ENCODE results near the gene OXCT2.
"Not testable (repeated sequence)": the region's sequence is repeated elsewhere in the genome, so short reads cannot be mapped to it uniquely, and the experiment has no call there.

Gene OXCT2

GRCh38 chr1:39787108-39787375, 15.9 kb upstream of the OXCT2 start:
- DNase-seq = not testable (repeated sequence)

DNA sequence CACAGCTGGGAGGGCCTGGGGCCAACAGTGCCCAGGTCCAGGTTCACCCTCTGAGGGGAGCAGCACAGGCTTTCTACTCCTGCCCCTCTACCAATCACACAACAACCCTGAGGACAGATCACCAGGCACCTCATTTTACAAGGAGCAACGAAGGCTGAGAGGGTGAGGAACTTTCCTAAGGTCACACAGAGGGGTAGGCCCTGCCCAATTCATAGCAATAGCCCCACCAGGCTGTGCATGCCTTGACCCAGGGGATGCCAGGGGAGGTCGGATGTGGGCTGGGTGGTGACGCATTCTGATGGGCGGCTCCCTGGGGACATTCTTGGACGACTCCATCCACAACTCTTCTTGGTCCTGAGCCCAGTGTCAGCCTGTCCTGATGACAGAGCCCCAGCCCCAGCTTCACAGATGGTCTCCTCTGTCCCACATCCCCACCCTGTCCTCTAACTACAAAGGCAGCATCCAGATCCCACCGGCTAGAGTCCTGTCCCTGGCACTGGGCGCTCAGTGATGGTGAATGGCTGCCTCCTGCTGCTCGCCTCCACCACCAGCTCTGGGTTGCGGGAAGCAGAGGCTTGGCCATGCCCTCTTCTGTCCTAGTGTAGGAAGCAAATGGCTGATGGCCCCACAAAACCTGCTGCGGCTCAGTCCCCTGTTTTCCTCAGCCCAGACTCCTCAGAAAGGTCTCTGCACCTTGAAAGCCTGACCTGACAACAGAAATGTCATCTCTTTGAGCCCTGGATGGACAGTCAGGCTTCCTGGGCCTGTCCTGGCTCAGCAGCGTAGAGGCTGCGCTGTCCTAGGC, 15.4 kb upstream of the OXCT2 start:
- DNase-seq = not testable (repeated sequence)

DNA sequence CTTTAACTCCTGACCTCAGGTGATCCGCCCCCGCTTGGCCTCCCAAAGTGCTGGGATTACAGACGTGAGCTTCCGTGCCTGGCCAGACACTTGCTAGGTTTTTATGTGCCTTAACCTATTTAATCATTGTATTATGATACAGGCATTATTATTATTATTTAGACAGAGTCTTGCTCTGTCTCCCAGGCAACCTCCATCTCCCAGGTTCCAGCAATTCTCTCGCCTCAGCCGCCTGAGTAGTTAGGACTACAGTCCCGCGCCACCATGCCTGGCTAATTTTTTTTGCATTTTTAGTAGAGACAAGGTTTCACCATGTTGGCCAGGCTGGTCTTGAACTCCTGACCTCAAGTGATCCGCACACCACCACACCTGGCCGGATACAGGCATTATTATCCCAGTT, 11.5 kb upstream of the OXCT2 start:
- DNase-seq = not testable (repeated sequence)

DNA sequence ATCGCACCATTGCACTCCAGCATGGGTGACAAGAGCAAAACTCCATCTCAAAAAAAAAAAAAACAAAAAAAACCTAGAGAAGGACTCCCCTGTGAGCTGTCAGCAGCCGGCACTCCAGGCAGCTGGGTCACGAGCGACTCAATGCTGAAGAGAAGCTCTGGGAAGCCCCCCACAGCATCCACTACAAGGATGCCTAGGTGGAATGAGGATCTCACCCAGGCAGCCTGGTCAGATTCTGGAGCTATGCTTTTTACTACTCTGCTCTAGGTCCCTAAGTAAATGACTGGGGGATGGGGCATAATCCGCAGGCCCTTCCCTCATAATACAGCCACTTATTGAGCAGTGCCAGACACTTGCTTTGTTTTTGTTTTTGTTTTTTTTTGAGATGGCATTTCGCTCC, 11.0 kb upstream of the OXCT2 start:
- no peak for DNase-seq

DNA sequence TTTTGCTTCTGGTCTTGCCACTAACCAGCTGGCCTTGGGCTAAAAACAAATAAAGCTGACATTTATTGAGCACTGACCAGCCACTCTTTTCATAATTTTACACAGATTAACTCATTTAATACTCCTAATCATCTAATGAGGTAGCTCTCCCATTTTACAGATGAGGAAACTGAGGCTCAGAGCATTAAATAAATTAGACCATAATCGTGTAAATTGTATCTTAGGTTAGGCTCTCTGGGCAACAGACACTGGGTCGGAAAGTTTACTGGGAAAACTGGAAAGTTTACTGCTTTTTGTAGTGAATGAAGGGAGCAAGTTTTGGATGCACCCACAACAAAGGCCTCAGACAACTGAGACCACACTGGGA, 10.2 kb upstream of the OXCT2 start:
- DNase-seq = no peak

GRCh38 chr1:39779821-39780220, 8.7 kb upstream of the OXCT2 start:
- no peak for DNase-seq

DNA sequence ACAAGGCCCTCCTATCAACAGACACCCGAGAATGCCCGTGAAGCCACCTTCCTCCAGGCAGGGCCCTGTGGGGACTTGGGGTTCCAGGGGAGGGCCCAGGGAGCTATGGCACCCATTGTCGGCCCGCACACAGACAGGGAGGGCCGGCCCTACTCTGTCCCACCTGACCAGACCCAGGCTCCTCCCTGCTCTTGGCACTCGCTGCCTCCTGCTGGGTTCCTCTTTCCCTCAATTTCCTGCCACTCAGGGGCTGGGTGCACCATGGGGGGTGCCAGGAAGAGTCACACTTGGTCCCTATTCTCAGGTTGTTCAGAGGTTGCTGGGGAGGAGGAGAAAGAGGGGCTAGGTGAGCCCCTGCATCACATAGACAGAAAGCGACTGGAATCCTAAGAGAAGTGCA, 8.0 kb upstream of the OXCT2 start:
- no peak for DNase-seq

GRCh38 chr1:39778463-39779099, 7.4 kb upstream of the OXCT2 start:
- not testable (repeated sequence) for DNase-seq

GRCh38 chr1:39777896-39778295, 6.7 kb upstream of the OXCT2 start:
- not testable (repeated sequence) for DNase-seq

- DNase-seq = no peak
Measured at GRCh38 chr1:39777306-39777705, 6.2 kb upstream of the OXCT2 start.

DNA sequence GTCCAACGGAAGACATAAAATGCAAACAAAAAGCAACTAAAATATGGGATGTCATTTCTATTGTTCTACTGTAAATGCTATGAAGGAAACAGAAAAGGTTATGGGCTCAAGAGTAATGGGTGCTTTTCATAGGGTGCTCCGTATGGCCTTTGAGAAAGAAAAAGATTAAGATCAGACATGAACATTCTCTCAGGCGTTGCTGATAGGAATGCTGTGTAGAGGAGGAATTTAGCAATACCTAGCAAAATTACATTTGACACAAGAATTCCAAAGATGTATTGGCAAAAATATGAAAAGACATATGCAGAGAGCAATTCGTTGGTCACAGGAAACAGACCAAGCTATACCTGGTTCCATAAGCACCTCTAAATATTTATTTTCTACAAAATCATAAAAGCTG, 5.7 kb upstream of the OXCT2 start:
- DNase-seq = no peak

- no peak for DNase-seq
Measured at GRCh38 chr1:39776400-39776713, 5.2 kb upstream of the OXCT2 start.

GRCh38 chr1:39775676-39776399, 4.7 kb upstream of the OXCT2 start:
- not testable (repeated sequence) for DNase-seq

DNA sequence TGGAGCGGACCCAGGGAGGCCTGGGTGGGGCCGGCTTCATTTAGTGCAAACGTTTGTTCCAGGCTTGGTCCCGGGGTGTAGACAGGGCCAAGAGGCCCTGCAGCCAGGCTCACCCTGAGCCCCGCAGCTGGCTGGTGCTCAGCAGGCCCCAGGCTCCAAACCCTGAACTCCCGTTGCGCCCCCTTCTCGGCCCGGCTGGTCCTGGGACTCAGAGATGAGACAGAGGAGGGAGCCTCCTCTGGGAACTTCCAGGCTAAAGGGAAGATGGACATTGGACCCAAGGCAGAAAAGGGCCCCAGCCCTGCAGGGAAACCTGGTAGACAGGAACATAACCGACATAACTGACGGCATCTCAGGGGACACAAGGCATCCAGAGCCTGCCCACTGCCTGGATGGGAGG, 4.0 kb upstream of the OXCT2 start:
- not testable (repeated sequence) for DNase-seq

DNA sequence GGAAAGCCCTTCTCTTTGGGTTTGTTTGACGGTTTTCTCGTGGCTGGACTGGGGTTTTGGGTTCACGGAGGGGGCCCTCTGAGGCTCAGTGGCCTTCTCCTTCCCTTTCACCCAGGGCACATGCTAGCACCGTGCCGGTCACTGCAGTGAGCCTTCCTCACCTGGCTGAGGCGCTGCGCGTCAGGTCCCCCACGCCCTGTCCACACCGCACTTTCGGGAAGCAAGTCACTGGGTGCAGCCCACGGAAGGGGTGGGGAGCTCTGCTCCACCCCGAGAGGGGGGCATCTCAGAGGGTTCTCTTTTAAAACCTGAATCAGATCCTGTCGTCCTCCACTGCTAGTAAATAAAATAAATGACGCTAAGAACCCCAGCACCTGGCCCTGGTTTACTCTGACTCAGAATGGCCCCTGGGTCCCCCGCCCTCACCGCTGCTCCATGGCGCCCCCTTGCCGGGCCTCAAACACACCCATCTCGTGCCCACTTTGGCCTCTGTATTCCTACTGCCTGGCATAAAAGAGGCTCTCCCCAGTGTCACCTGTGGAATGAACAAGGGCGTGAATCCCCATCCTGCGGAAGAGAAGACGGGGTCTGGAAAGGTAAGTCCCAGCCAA, 2.3 kb upstream of the OXCT2 start:
- DNase-seq = not testable (repeated sequence)

GRCh38 chr1:39770100-39771021, 787 bp downstream of the OXCT2 start:
- DNase-seq = not testable (repeated sequence)

DNA sequence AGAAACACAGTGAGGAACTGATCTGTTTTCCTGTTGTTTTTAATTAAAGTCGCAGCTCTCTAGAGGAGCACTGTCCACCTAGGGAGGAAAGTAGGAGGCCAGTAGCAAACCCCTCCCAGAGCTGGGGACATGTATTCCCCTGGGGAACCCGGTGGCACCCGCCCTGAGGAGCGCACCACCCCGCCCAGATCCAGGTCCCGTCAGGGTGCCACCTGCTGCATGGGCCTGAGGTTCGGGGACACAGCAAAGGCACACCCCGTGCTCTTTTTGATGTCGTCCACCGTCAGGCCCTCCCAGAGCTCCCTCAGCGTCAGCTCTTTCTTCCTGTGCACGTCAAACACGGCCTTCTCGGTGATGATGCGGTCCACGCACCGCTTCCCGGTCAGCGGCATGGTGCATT, 1.6 kb downstream of the OXCT2 start:
- not testable (repeated sequence) for DNase-seq

DNA sequence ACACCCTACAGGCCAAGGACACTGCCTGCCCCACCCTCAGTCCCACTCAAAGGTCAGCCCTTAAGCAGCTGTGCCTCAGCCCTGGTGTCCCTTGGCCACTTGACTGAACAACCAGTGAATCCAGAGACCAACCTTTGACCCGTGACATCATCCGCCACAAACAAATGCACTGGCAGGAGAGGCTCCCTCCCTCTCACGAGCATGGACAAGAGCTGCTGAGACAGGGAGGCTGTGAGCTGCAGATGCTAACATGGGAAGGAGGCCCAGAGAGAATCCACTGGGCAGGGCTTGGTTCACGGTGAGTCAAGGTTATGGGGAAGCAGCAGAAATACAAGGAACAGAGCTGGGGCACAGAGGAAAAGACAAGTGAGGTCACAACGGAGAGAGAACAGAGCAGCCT, 4.7 kb downstream of the OXCT2 start:
- not testable (repeated sequence) for DNase-seq

DNA sequence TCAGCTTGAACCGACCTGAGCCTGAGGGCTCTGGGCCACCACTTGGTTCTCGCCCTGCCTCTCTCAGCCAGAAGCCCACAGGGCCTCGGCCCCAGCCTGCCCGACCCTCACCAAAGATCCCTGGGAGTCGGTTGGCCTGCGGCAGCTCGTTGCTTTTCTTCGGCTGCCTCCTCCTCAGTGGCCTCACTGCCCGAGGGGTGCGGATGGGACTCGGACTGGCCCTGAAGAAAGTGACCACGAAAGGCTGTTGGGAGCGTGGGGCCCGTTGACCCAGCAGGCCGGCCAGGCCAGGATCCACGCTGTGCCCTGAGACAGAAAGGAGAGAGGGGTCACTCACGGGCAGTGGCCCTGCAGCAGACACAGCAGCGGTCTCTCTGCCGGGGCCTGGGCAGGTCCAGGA, 6.6 kb downstream of the OXCT2 start:
- DNase-seq = not testable (repeated sequence)

DNA sequence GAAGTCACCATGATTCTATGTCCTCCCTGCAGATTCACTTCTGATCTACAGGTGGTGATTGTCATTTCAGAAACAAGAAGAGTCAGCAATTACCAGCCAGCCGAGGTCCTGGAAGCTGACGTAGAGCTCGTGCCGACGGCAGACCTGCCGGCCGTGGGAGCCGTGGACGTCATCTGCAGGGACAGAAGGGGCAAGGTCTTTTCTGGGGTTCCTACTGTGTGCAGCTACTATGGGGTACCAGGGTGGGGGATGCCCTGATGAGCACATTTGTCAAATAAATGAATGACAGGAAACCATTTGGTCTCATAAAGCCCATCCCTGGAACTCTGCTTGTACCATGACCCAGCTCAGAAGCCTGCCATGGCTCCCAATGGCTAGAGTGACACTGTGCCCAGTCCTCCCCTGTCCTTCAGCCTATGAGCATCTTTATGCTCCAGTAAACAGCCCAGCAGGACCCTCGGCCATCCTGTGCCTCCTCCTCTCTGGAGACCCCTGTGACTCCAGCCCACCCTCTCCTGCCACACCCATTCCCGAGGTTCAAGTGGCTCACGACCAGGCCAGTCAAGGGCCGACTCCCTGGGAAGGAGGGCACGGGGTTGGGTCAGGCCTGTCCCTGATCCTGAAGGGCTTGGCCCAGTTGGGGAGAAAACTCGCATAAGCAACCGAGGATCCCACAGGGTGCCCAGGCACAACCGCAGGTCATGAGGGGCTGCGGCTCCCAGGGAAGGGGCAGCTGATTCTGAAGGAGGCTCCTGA, 7.4 kb downstream of the OXCT2 start:
- DNase-seq = not testable (repeated sequence)

GRCh38 chr1:39762550-39763540, 8.3 kb downstream of the OXCT2 start:
- no peak for DNase-seq

All from stimulated activated naive CD4-positive, alpha-beta T cell (primary cell).